ENCODE measurements around the gene TMEM179. TPM values are rescaled to one million over a fixed set of nuclear protein-coding genes. Genes with fewer than 3 reads are reported as not detected.

The TMEM179 gene
- total and polyA plus RNA-seq, 2 of the 13 experiments (the other 11 are each of a cell fraction or from before 2014, with no cell fraction given), result not detected

DNA sequence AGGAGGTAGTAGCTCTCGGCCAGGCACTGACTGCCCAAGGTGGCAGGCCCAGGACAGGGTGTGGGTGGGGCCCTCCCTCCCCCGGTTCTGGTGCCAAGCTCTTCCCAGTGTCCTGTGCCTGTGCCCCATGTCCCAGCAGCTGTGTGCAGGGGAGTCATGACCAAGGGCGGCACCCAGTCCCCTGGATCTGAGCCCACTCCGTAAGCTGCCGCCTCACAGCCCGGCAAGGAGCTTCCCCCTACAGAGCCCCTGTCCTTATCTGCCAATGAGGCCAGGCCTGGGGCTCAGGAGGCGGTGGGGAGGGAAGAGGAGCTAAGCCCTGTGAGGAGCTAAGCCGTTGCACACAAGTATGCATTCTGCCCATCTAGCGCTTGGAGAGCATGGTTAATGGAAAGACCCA is 30.6 kb downstream of the TMEM179 start (continued):
- TF ChIP-seq ZNF318 (CRISPR knock-in tag; IDR thresholded peaks at IDR 0.05) (no peak), ZNF275 (CRISPR knock-in tag; IDR thresholded peaks at IDR 0.05; ENCODE audit: borderline replicate concordance) (no peak), U2AF2 (IDR thresholded peaks at IDR 0.05; ENCODE audit: low read depth, low read length) (no peak), GPN1 (CRISPR knock-in tag; IDR thresholded peaks at IDR 0.05; ENCODE audit: borderline replicate concordance) (no peak), JUNB (CRISPR knock-in tag; IDR thresholded peaks at IDR 0.05; ENCODE audit: borderline replicate concordance) (no peak), SP140L (CRISPR knock-in tag; IDR thresholded peaks at IDR 0.05; ENCODE audit: borderline replicate concordance) (no peak), CHCHD3 (CRISPR knock-in tag; IDR thresholded peaks at IDR 0.05) (no peak)

Data from HepG2 (cell line).